ENCODE results near the gene TMEM182. TPM values are rescaled to one million over a fixed set of nuclear protein-coding genes. Genes with fewer than 3 reads are reported as not detected.

Gene TMEM182
- total RNA-seq, 1 donor: 1.4 TPM

DNA sequence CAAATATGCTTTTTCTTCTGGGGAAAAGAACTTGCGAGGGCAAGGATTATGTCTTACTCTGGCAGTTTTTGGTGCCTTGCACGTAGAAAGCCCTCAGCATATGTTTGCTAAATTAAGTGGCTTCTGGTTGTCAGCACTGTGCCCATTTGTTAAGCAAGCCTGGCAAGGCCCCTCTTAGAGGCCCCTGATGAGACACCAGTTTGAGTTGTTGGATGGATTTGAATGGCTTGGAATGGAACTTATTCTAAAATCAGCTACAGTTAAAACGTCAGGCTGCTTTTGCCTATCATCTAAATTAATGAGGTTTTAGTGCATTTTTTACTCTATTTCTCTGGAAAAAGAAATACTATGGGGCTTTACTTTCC is 28.2 kb downstream of the TMEM182 start:
- peak; percentile 46 for DNase-seq (ENCODE audit: insufficient read length, low spot score, missing footprints)
- TF ChIP-seq, protein P1, sequence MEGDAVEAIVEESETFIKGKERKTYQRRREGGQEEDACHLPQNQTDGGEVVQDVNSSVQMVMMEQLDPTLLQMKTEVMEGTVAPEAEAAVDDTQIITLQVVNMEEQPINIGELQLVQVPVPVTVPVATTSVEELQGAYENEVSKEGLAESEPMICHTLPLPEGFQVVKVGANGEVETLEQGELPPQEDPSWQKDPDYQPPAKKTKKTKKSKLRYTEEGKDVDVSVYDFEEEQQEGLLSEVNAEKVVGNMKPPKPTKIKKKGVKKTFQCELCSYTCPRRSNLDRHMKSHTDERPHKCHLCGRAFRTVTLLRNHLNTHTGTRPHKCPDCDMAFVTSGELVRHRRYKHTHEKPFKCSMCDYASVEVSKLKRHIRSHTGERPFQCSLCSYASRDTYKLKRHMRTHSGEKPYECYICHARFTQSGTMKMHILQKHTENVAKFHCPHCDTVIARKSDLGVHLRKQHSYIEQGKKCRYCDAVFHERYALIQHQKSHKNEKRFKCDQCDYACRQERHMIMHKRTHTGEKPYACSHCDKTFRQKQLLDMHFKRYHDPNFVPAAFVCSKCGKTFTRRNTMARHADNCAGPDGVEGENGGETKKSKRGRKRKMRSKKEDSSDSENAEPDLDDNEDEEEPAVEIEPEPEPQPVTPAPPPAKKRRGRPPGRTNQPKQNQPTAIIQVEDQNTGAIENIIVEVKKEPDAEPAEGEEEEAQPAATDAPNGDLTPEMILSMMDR (IDR thresholded peaks at IDR 0.05; ENCODE audit: extremely low read depth, low read depth, low read length): no peak
- Histone ChIP-seq H3K79me2 (ENCODE audit: insufficient read depth, low read length) (no peaks in the 10 kb centered on the region), H3K4me1 (ENCODE audit: insufficient read depth, low read length) (no peaks in the 10 kb centered on the region), H3K4me3 (ENCODE audit: insufficient read depth, low read length) (no peak overlapping the region), H3K27ac (ENCODE audit: low read depth, low read length) (no peak overlapping the region), H3K4me2 (ENCODE audit: insufficient read depth, low read length) (no peak overlapping the region), H2AFZ (ENCODE audit: low read length) (no peak overlapping the region), H3K36me3 (ENCODE audit: insufficient read depth, low read length) (no peaks in the 10 kb centered on the region), H3K9me3 (ENCODE audit: low read depth, low read length) (no peaks in the 10 kb centered on the region), H4K20me1 (ENCODE audit: insufficient read depth, low read length) (no peaks in the 10 kb centered on the region), H3K27me3 (ENCODE audit: insufficient read depth, low read length) (no peaks in the 10 kb centered on the region)

DNA sequence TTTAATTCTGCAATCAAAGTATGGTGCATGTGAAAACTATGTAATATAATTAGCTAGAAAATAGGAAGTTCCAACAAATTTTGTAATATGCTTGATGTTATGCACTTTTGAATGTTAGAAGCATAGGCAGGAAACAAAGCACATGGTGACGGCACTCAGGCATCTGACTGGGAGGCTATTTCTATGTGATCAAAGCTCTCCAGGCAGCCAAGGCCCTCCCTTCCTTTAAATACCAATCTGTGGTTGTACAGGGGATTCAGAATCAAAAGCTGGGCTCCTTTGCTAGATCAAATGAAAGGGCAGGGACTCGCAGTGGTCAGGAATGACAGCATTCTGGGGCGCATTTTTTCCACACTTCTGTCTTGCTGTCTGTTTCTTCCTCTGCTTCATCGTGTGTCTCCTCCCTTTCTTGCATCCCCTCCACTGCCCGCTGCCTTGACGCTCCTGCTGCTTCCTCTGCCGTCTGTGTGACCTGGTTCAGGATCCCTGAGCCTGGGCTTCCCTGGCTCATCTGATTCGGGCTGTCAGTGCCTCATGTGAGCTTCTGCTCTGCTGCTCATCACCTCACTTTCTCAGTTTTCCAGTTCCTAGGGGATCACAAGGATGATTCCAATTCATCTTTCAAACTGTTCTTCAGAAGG is 30.9 kb downstream of the TMEM182 start:
- no peaks in the 10 kb centered on the region for H4K20me1 ChIP-seq (ENCODE audit: insufficient read depth, low read length)
- peak; percentile 27 for DNase-seq (ENCODE audit: insufficient read length, low spot score, missing footprints)
- H3K27me3 ChIP-seq (ENCODE audit: insufficient read depth, low read length): no peaks in the 10 kb centered on the region
- no peaks in the 10 kb centered on the region for H3K4me1 ChIP-seq (ENCODE audit: insufficient read depth, low read length)
- TF ChIP-seq, protein P1 (IDR thresholded peaks at IDR 0.05; ENCODE audit: extremely low read depth, low read depth, low read length): no peak
- no peak overlapping the region for H2AFZ ChIP-seq (ENCODE audit: low read length)
- H3K4me2 ChIP-seq (ENCODE audit: insufficient read depth, low read length): no peak overlapping the region
- no peaks in the 10 kb centered on the region for H3K9me3 ChIP-seq (ENCODE audit: low read depth, low read length)
- no peaks in the 10 kb centered on the region for H3K79me2 ChIP-seq (ENCODE audit: insufficient read depth, low read length)
- H3K36me3 ChIP-seq (ENCODE audit: insufficient read depth, low read length): no peaks in the 10 kb centered on the region
- no peak overlapping the region for H3K4me3 ChIP-seq (ENCODE audit: insufficient read depth, low read length)
- no peak overlapping the region for H3K27ac ChIP-seq (ENCODE audit: low read depth, low read length)

DNA sequence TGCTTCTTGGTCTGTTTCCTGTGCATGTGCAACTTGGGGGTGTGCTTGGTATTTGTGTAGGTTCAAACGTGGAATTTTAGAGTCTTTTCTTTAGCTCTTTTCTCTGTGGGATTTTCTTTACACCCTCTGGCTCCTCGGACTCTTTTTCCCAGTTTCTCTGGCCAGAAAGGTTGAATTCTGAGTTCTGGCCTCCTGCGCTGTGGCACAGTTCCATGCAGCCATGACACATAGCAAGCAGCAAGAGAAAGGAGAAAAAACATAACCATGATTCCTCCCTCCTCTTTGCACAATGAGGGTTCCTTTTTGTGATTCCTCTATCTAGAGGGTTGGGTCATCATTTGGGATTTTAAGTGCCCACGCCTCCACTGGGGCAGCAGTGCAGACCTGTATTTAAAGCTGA is 33.8 kb downstream of the TMEM182 start:
- Histone ChIP-seq H2AFZ (ENCODE audit: low read length) (no peak overlapping the region), H3K27ac (ENCODE audit: low read depth, low read length) (no peak overlapping the region), H3K27me3 (ENCODE audit: insufficient read depth, low read length) (no peaks in the 10 kb centered on the region), H3K4me3 (ENCODE audit: insufficient read depth, low read length) (no peak overlapping the region), H3K9me3 (ENCODE audit: low read depth, low read length) (no peaks in the 10 kb centered on the region), H3K4me1 (ENCODE audit: insufficient read depth, low read length) (no peaks in the 10 kb centered on the region), H3K36me3 (ENCODE audit: insufficient read depth, low read length) (no peaks in the 10 kb centered on the region), H3K79me2 (ENCODE audit: insufficient read depth, low read length) (no peaks in the 10 kb centered on the region), H4K20me1 (ENCODE audit: insufficient read depth, low read length) (no peaks in the 10 kb centered on the region), H3K4me2 (ENCODE audit: insufficient read depth, low read length) (no peak overlapping the region)
- TF ChIP-seq, protein P1 (IDR thresholded peaks at IDR 0.05; ENCODE audit: extremely low read depth, low read depth, low read length): no peak
- DNase-seq (ENCODE audit: insufficient read length, low spot score, missing footprints): no peak

DNA sequence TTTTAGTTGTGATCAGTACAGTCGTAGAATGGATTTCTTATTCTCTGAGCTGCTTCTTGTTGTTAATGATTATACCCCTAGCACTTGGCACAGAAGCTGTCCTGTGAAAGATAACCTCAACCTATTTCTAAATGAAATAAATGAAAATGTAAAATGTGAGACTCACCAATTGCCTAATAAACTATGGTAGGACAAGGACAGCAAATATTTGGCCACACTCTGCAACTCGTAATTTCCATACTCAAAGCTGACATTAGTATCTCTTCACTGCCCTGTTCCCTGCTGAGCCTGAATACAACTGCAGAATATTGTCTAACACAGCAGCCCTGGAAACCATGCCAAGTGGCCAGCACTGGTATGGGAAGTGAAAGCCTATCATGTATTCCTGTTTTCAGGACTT is 34.5 kb downstream of the TMEM182 start:
- TF ChIP-seq, protein P1 (IDR thresholded peaks at IDR 0.05; ENCODE audit: extremely low read depth, low read depth, low read length): no peak
- no peak overlapping the region for H3K4me2 ChIP-seq (ENCODE audit: insufficient read depth, low read length)

More for the DNA sequence above, 34.5 kb downstream of the TMEM182 start:
- no peak for DNase-seq (ENCODE audit: insufficient read length, low spot score, missing footprints)
- Histone ChIP-seq H3K27ac (ENCODE audit: low read depth, low read length) (no peak overlapping the region), H3K4me3 (ENCODE audit: insufficient read depth, low read length) (no peak overlapping the region), H3K9me3 (ENCODE audit: low read depth, low read length) (no peaks in the 10 kb centered on the region), H3K36me3 (ENCODE audit: insufficient read depth, low read length) (no peaks in the 10 kb centered on the region), H3K79me2 (ENCODE audit: insufficient read depth, low read length) (no peaks in the 10 kb centered on the region), H3K4me1 (ENCODE audit: insufficient read depth, low read length) (no peaks in the 10 kb centered on the region), H3K27me3 (ENCODE audit: insufficient read depth, low read length) (no peaks in the 10 kb centered on the region), H2AFZ (ENCODE audit: low read length) (no peak overlapping the region), H4K20me1 (ENCODE audit: insufficient read depth, low read length) (no peaks in the 10 kb centered on the region)
